GM12864 (cell line): ENCODE data around the gene PRR15L.
A peak's percentile ranks its signal among the peaks of the same experiment; 100 is the strongest.

ENCODE experiments used
- DNase-seq: peaks from one replicate; pipeline ENCODE4 v3.0.0-alpha.2; 2011; ENCODE audit warnings: low read depth
- H3K4me3 ChIP-seq: 2 replicates; pipeline ENCODE4 v1.5.1; 2011; ENCODE audit warnings: mild to moderate bottlenecking, low read depth, low read length, control low read depth
- TF ChIP-seq, protein P1 (sequence below): IDR thresholded peaks from 2 replicates; pipeline ENCODE4 v1.5.1; 2011; ENCODE audit warnings: low read depth, mild to moderate bottlenecking, moderate library complexity, low read length, control low read depth, inconsistent platforms; ENCODE audit errors: missing control alignments

The PRR15L gene

GRCh38 chr17:47945529-47946508, 11.9 kb downstream of the PRR15L start:
- no peak for DNase-seq
- no peak overlapping the region for H3K4me3 ChIP-seq
- TF ChIP-seq, protein P1, sequence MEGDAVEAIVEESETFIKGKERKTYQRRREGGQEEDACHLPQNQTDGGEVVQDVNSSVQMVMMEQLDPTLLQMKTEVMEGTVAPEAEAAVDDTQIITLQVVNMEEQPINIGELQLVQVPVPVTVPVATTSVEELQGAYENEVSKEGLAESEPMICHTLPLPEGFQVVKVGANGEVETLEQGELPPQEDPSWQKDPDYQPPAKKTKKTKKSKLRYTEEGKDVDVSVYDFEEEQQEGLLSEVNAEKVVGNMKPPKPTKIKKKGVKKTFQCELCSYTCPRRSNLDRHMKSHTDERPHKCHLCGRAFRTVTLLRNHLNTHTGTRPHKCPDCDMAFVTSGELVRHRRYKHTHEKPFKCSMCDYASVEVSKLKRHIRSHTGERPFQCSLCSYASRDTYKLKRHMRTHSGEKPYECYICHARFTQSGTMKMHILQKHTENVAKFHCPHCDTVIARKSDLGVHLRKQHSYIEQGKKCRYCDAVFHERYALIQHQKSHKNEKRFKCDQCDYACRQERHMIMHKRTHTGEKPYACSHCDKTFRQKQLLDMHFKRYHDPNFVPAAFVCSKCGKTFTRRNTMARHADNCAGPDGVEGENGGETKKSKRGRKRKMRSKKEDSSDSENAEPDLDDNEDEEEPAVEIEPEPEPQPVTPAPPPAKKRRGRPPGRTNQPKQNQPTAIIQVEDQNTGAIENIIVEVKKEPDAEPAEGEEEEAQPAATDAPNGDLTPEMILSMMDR = no peak

GRCh38 chr17:47945080-47945479, 12.6 kb downstream of the PRR15L start:
- TF ChIP-seq, protein P1 = no peak
- no peak overlapping the region for H3K4me3 ChIP-seq
- no peak for DNase-seq

- TF ChIP-seq, protein P1 = no peak
- DNase-seq = no peak
- peak overlapping the region; percentile 74 for H3K4me3 ChIP-seq
Measured at GRCh38 chr17:47942568-47942967, 15.1 kb downstream of the PRR15L start.

GRCh38 chr17:47942096-47942510, 15.6 kb downstream of the PRR15L start:
- peak overlapping the region; percentile 74 for H3K4me3 ChIP-seq
- DNase-seq = no peak
- TF ChIP-seq, protein P1 = no peak

GRCh38 chr17:47941246-47942095, 16.2 kb downstream of the PRR15L start, which contains the start of gene PNPO:
Gene PNPO, plus strand, starts transcription at chr17:47941571. Its CDS starts 105 bp downstream, at chr17:47941676.
- TF ChIP-seq, protein P1 = peak; percentile 10
- peak within 1 kb of the TSS; percentile 74 for H3K4me3 ChIP-seq
- peak; percentile 97 for DNase-seq

DNA sequence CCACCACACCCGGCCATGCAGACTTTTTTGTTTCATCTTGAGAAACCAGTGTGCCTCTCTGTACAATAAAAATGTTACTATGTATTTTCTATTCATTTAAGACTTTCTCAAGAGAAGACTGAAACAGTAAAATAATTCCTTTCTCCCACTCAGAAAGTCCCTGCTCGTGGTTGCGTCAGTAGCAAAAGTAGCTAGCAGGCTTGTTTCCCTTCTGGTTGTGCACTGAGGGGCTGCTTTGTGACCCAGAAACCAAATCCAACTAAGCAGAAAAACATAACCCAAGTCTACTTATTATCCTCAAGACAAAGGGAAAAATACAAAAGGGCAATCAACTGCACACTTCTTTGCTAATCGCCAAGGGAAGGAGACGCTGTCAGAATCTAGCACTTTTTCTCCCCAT, 19.7 kb downstream of the PRR15L start:
- DNase-seq = no peak
- H3K4me3 ChIP-seq = no peak overlapping the region
- TF ChIP-seq, protein P1 = no peak
